Left ventricle myocardium inferior (tissue), 1 donor: ENCODE measurements around the gene SNX1. TPM values are rescaled to one million over a fixed set of nuclear protein-coding genes. Genes with fewer than 3 reads are reported as not detected.
"Not testable (repeated sequence)": the region's sequence is repeated elsewhere in the genome, so short reads cannot be mapped to it uniquely, and the experiment has no call there.

ENCODE experiments used
- DNase-seq: peaks from one replicate; pipeline ENCODE4 v3.0.0-alpha.2; 2020
- H3K27ac ChIP-seq: fragments of 200-600 bp; replicated peaks from 2 replicates; pipeline ENCODE4 v1.8.0; 2021
- H3K27me3 ChIP-seq: fragments of 200-600 bp; 2 replicates; pipeline ENCODE4 v1.8.0; 2021; ENCODE audit warnings: low read depth
- H3K36me3 ChIP-seq: fragments of 200-600 bp; 2 replicates; pipeline ENCODE4 v1.8.0; 2021
- H3K4me1 ChIP-seq: fragments of 200-600 bp; 2 replicates; pipeline ENCODE4 v1.8.0; 2021
- H3K4me3 ChIP-seq: fragments of 200-600 bp; 2 replicates; pipeline ENCODE4 v1.8.0; 2021; ENCODE audit warnings: mild to moderate bottlenecking, moderate library complexity
- H3K9me3 ChIP-seq: fragments of 200-600 bp; replicated peaks from 2 replicates; pipeline ENCODE4 v1.8.0; 2021
- CTCF ChIP-seq: fragments of 200-600 bp; IDR thresholded peaks from 2 replicates; pipeline ENCODE4 v1.8.0; 2021; ENCODE audit warnings: antibody characterized with exemption, mild to moderate bottlenecking, borderline replicate concordance
- intact Hi-C: fragments of 100-400 bp; cut with micrococcal nuclease; formaldehyde crosslinking; loops from one replicate; pipeline ENCODE4 v1.11.0; 2022
- total RNA-seq: library from RNA; stranded (reverse); fragmentation: NEBNext Ultra II Directional; extraction: Animal tissue kit (Norgen Biotek cat#: 25700); gene quantifications from one replicate; pipeline ENCODE4 v1.2.1, GENCODE V29; 2021
- donor health status: DM: no; HTN: yes; CAD: no; lungs with severe emphysema.

SNX1 gene
- total RNA-seq, 1 donor from 2014 or later: 72.1 TPM

DNA sequence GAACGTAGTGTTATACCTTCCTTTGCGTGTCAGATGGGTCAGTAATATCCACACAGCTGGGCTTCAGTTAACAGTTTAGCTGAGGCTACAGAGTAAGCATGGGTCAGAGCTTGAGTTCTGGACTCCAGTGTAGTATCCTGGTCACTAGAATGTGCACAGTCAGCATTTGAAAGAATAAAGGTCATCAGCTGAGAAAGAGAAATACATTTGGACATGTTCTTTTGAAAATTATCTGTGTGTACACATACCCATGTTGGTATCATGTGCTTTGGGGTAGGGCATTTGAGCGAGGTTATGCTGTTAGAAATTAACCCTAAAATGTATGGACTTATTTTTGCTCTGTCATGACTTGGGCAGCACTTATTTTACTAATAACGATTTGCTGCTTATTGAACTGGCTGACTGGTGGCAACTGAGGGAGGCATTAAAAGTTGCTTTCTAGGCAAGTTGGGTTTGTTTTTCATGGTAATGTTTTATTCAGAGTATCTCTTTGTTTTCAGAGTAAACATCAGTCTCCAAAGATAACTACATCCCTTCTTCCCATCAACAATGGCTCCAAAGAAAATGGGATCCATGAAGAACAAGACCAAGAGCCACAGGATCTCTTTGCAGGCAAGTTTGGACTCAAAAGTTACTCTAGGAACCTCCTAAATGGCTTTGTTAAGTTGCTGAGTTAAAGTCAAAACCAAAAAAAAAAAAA, 16.4 kb downstream of the SNX1 start:
- Histone ChIP-seq H3K9me3 (no peaks in the 10 kb centered on the region), H3K36me3 (peaks cover 49% of the 10 kb centered on the region), H3K4me1 (peaks cover 61% of the 10 kb centered on the region), H3K27ac (peak overlapping the region; percentile 29), H3K4me3 (no peak overlapping the region), H3K27me3 (no peaks in the 10 kb centered on the region)
- intact Hi-C loops: no loop called here
- DNase-seq: no peak
- no peak for TF ChIP-seq CTCF

GRCh38 chr15:64112904-64113303, 17.1 kb downstream of the SNX1 start:
- DNase-seq: no peak
- H3K27me3 ChIP-seq: no peaks in the 10 kb centered on the region
- peaks cover 54% of the 10 kb centered on the region for H3K4me1 ChIP-seq
- intact Hi-C loops: no loop called here
- peak overlapping the region; percentile 29 for H3K27ac ChIP-seq
- H3K36me3 ChIP-seq: peaks cover 55% of the 10 kb centered on the region
- H3K4me3 ChIP-seq: no peak overlapping the region
- TF ChIP-seq CTCF: no peak
- H3K9me3 ChIP-seq: no peaks in the 10 kb centered on the region

- DNase-seq: no peak
- TF ChIP-seq CTCF: no peak
- Histone ChIP-seq H3K4me1 (peaks cover 10% of the 10 kb centered on the region), H3K36me3 (peaks cover 100% of the 10 kb centered on the region), H3K27me3 (no peaks in the 10 kb centered on the region), H3K4me3 (no peak overlapping the region), H3K9me3 (no peaks in the 10 kb centered on the region), H3K27ac (no peak overlapping the region)
- intact Hi-C loops: no loop called here
Measured at GRCh38 chr15:64117759-64118487, 22.1 kb downstream of the SNX1 start.

- DNase-seq, H3K27ac ChIP-seq, H3K4me3 ChIP-seq, H3K4me1 ChIP-seq, intact Hi-C loops, H3K9me3 ChIP-seq, H3K27me3 ChIP-seq: not testable (repeated sequence)
- peaks cover 94% of the 10 kb centered on the region for H3K36me3 ChIP-seq
Measured at GRCh38 chr15:64120322-64120721, 24.5 kb downstream of the SNX1 start.

DNA sequence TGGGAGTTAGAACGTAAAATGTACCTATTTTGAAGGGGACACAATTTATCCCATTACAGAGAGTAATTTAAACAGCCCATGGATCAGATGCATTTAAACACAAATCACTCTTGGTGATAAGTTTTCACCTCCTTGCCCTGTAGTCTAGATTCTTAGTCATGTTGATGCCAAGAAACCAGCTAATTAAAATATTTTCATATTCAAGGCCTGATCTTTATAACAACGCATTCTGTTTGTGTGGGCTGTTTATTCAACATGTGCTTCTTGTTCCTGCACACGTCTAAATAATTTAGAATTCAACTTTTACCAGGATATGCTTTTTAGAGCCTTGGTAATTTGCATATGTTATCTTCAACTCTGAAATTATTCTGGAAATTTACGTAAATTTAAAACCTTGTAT, 25.8 kb downstream of the SNX1 start:
- no peak for TF ChIP-seq CTCF

GRCh38 chr15:64122444-64122843, 26.7 kb downstream of the SNX1 start:
- intact Hi-C loops: no loop called here
- Histone ChIP-seq H3K4me3 (no peak overlapping the region), H3K9me3 (no peaks in the 10 kb centered on the region), H3K4me1 (peaks cover 15% of the 10 kb centered on the region), H3K27ac (peak overlapping the region; percentile 8), H3K27me3 (no peaks in the 10 kb centered on the region), H3K36me3 (peaks cover 91% of the 10 kb centered on the region)
- no peak for TF ChIP-seq CTCF
- DNase-seq: no peak

More for the DNA sequence above, 25.8 kb downstream of the SNX1 start:
- DNase-seq: no peak
- no peaks in the 10 kb centered on the region for H3K9me3 ChIP-seq
- H3K4me3 ChIP-seq: no peak overlapping the region
- intact Hi-C loops: no loop called here
- peaks cover 91% of the 10 kb centered on the region for H3K36me3 ChIP-seq
- no peaks in the 10 kb centered on the region for H3K27me3 ChIP-seq
- no peak overlapping the region for H3K27ac ChIP-seq
- peaks cover 7% of the 10 kb centered on the region for H3K4me1 ChIP-seq
